Measurements from ENCODE around the gene LDHB. TPM values are rescaled to one million over a fixed set of nuclear protein-coding genes. Genes with fewer than 3 reads are reported as not detected.
A peak's percentile ranks its signal among the peaks of the same experiment; 100 is the strongest.

The LDHB gene
- 469 TPM for polyA plus RNA-seq (2012; ENCODE audit: insufficient read length, low read depth)

GRCh38 chr12:21657326-21658077, at the start of gene LDHB:
Gene LDHB, minus strand, starts transcription at chr12:21657842. Its CDS starts 3,171 bp downstream, at chr12:21654671.
- TF ChIP-seq POLR2AphosphoS5 (IDR thresholded peaks at IDR 0.05; ENCODE audit: low read depth, low read length), result peak; percentile 97
- peak; percentile 90 for TF ChIP-seq TAF1 (IDR thresholded peaks at IDR 0.05; ENCODE audit: borderline replicate concordance, insufficient read depth, low read length)
- TF ChIP-seq REST (IDR thresholded peaks at IDR 0.05; ENCODE audit: insufficient read depth in 1 of 2, low read depth in 2 of 2, low read length in 2 of 2), result peak in 1 of 2 experiments; percentile 6; a peak in 1 of 4 replicates
- TF ChIP-seq SIN3A (IDR thresholded peaks at IDR 0.05; ENCODE audit: borderline replicate concordance, insufficient read depth, low read length), result no peak; the same call in 1 of the 2 replicates
- peak; percentile 37 for TF ChIP-seq FOXP2 (optimal IDR thresholded peaks at IDR 0.05; ENCODE audit: borderline replicate concordance, extremely low read depth, extremely low read length, insufficient read depth)

- TF ChIP-seq POLR2AphosphoS5 (IDR thresholded peaks at IDR 0.05; ENCODE audit: low read depth, low read length), result no peak
- no peak for TF ChIP-seq SIN3A (IDR thresholded peaks at IDR 0.05; ENCODE audit: borderline replicate concordance, insufficient read depth, low read length)
- TF ChIP-seq REST (IDR thresholded peaks at IDR 0.05; ENCODE audit: insufficient read depth in 1 of 2, low read depth in 2 of 2, low read length in 2 of 2), result no peak
- TF ChIP-seq FOXP2 (optimal IDR thresholded peaks at IDR 0.05; ENCODE audit: borderline replicate concordance, extremely low read depth, extremely low read length, insufficient read depth), result no peak
- TF ChIP-seq TAF1 (IDR thresholded peaks at IDR 0.05; ENCODE audit: borderline replicate concordance, insufficient read depth, low read length), result no peak
These were observed 47.2 kb upstream of the LDHB start for GRCh38 chr12:21704847-21705246.

GRCh38 chr12:21699851-21700250, 42.2 kb upstream of the LDHB start:
- TF ChIP-seq SIN3A (IDR thresholded peaks at IDR 0.05; ENCODE audit: borderline replicate concordance, insufficient read depth, low read length) (no peak), REST (IDR thresholded peaks at IDR 0.05; ENCODE audit: insufficient read depth in 1 of 2, low read depth in 2 of 2, low read length in 2 of 2) (no peak), FOXP2 (optimal IDR thresholded peaks at IDR 0.05; ENCODE audit: borderline replicate concordance, extremely low read depth, extremely low read length, insufficient read depth) (no peak), TAF1 (IDR thresholded peaks at IDR 0.05; ENCODE audit: borderline replicate concordance, insufficient read depth, low read length) (no peak), POLR2AphosphoS5 (IDR thresholded peaks at IDR 0.05; ENCODE audit: low read depth, low read length) (no peak)

- TF ChIP-seq FOXP2 (optimal IDR thresholded peaks at IDR 0.05; ENCODE audit: borderline replicate concordance, extremely low read depth, extremely low read length, insufficient read depth), result no peak
- no peak for TF ChIP-seq TAF1 (IDR thresholded peaks at IDR 0.05; ENCODE audit: borderline replicate concordance, insufficient read depth, low read length)
- TF ChIP-seq REST (IDR thresholded peaks at IDR 0.05; ENCODE audit: insufficient read depth in 1 of 2, low read depth in 2 of 2, low read length in 2 of 2), result no peak
- no peak for TF ChIP-seq SIN3A (IDR thresholded peaks at IDR 0.05; ENCODE audit: borderline replicate concordance, insufficient read depth, low read length)
- TF ChIP-seq POLR2AphosphoS5 (IDR thresholded peaks at IDR 0.05; ENCODE audit: low read depth, low read length), result no peak
These were observed 40.4 kb upstream of the LDHB start for GRCh38 chr12:21697904-21698630.

Measured in PFSK-1 (cell line).